HCT116 (cell line): Measurements from ENCODE around the gene PI4KA. TPM values are rescaled to one million over a fixed set of nuclear protein-coding genes. Genes with fewer than 3 reads are reported as not detected.

ENCODE experiments used
- ATAC-seq: fragments of 200-7000 bp; cut with Tn5 transposase; 2 replicates; pipeline ENCODE4 v1.9.1; 2020; ENCODE audit warnings: mild to moderate bottlenecking, moderate library complexity
- BruUV-seq: library from RNA; stranded (reverse); fragments of 400-500 nt; replicated peaks from 2 replicates; lab custom pipeline; 2021; lab: Mats Ljungman, UMichigan
- CTCF ChIA-PET: fragments of 300-600 bp; sonication (Branson Sonifier 250); formaldehyde crosslinking; loops from one replicate; lab custom pipeline; 2021; ENCODE audit warnings: antibody characterized with exemption; lab: Charles Lee
- POLR2A ChIA-PET: fragments of 300-600, 350-600 bp; sonication (Branson Sonifier 250); formaldehyde crosslinking; loops from one replicate; lab custom pipeline; 2021; ENCODE audit warnings: antibody characterized with exemption; lab: Charles Lee
- RAD21 ChIA-PET, 2 experiments: fragments of 300-600 bp; sonication (Branson Sonifier 250); formaldehyde crosslinking; loops; one replicate each; lab custom pipeline; 2023; ENCODE audit warnings: low total read pairs in 2 of 2; ENCODE audit not compliant: uncharacterized antibody in 2 of 2, unreplicated experiment in 2 of 2, low non-redundant PET in 1 of 2; lab: Charles Lee
- DNase-seq: peaks from one replicate; pipeline ENCODE4 v3.0.0-alpha.2; 2010; ENCODE audit warnings: low read depth, low spot score
- H2AFZ ChIP-seq: fragments of 200-600 bp; shearing (Covaris generic), sonication (generic); 2 replicates; pipeline ENCODE4 v1.6.1; 2017; ENCODE audit warnings: low read depth, mixed run types, mixed read lengths, antibody characterized with exemption, low read length; ENCODE audit not compliant: poor library complexity, severe bottlenecking
- H3K27ac ChIP-seq: 2 replicates; pipeline ENCODE4 v1.5.1; 2012; ENCODE audit warnings: low read depth, low read length
- H3K27me3 ChIP-seq: fragments of 200-600 bp; sonication (generic); 2 replicates; pipeline ENCODE4 v1.6.1; 2016; ENCODE audit warnings: mixed run types, low read length, mixed read lengths; ENCODE audit not compliant: insufficient read depth
- H3K36me3 ChIP-seq, 2 experiments: fragments of 200-500 bp in 1 of 2; fragments of 200-600 bp in 1 of 2; sonication (Bioruptor generic) in 1 of 2; sonication (generic) in 1 of 2; 2 replicates each; pipeline versions ENCODE4 v1.5.1 to v1.6.1; 2014 to 2016; ENCODE audit warnings: low read length in 2 of 2, inconsistent platforms in 1 of 2, mixed read lengths in 1 of 2, mixed run types in 1 of 2; ENCODE audit not compliant: insufficient read depth in 2 of 2, control insufficient read depth in 1 of 2
- H3K4me1 ChIP-seq, 2 experiments: fragments of 200-600 bp in 1 of 2; sonication (generic) in 1 of 2; 2 replicates each; pipeline versions ENCODE4 v1.5.1 to v1.6.1; 2012 to 2017; ENCODE audit warnings: low read length in 2 of 2, inconsistent platforms in 1 of 2, mild to moderate bottlenecking in 1 of 2, mixed read lengths in 1 of 2, mixed run types in 1 of 2, moderate library complexity in 1 of 2; ENCODE audit not compliant: insufficient read depth in 2 of 2, control insufficient read depth in 1 of 2
- H3K4me2 ChIP-seq: fragments of 200-600 bp; sonication (generic); 2 replicates; pipeline ENCODE4 v1.6.1; 2017; ENCODE audit warnings: mixed run types, low read length, mixed read lengths
- H3K4me3 ChIP-seq, 2 experiments: fragments of 200-600 bp in 1 of 2; sonication (generic) in 1 of 2; replicated peaks in 1 of 2; 2 replicates each; pipeline ENCODE4 v1.5.1; 2011 to 2016; ENCODE audit warnings: low read length in 2 of 2, control low read depth in 1 of 2, low read depth in 1 of 2, mild to moderate bottlenecking in 1 of 2, mixed read lengths in 1 of 2, mixed run types in 1 of 2
- H3K79me2 ChIP-seq: fragments of 200-600 bp; sonication (generic); 2 replicates; pipeline ENCODE4 v1.6.1; 2017; ENCODE audit warnings: mild to moderate bottlenecking, mixed run types, low read length, moderate library complexity, mixed read lengths; ENCODE audit not compliant: insufficient read depth
- H3K9ac ChIP-seq: fragments of 200-600 bp; sonication (generic); 2 replicates; pipeline ENCODE4 v1.6.1; 2016; ENCODE audit warnings: low read length, mixed read lengths
- H3K9me2 ChIP-seq: fragments of 200-600 bp; sonication (generic), shearing (Covaris generic); 2 replicates; pipeline ENCODE4 v1.6.1; 2017; ENCODE audit warnings: mixed run types, mild to moderate bottlenecking, moderate library complexity; ENCODE audit not compliant: insufficient read depth
- H3K9me3 ChIP-seq, 2 experiments: fragments of 200-500 bp in 1 of 2; fragments of 200-600 bp in 1 of 2; sonication (Bioruptor generic) in 1 of 2; sonication (generic) in 1 of 2; 2 replicates each; pipeline ENCODE4 v1.6.1; 2014 to 2017; ENCODE audit warnings: low read length in 2 of 2, mixed read lengths in 2 of 2, inconsistent platforms in 1 of 2, low read depth in 1 of 2, mild to moderate bottlenecking in 1 of 2, mixed run types in 1 of 2, moderate library complexity in 1 of 2; ENCODE audit not compliant: control insufficient read depth in 1 of 2, insufficient read depth in 1 of 2
- H4K20me1 ChIP-seq: fragments of 200-600 bp; sonication (generic), shearing (Covaris generic); 2 replicates; pipeline ENCODE4 v1.6.1; 2017; ENCODE audit warnings: mixed run types, mild to moderate bottlenecking, moderate library complexity; ENCODE audit not compliant: insufficient read depth
- CEBPB ChIP-seq: IDR thresholded peaks from 2 replicates; pipeline ENCODE4 v1.6.1; 2012; ENCODE audit warnings: low read depth
- ELF1 ChIP-seq: IDR thresholded peaks from 2 replicates; pipeline ENCODE4 v1.6.1; 2012; ENCODE audit warnings: low read depth, borderline replicate concordance
- EZH2 ChIP-seq: fragments of 200-600 bp; sonication (generic); IDR thresholded peaks from 2 replicates; pipeline ENCODE4 v1.6.1; 2017; ENCODE audit warnings: antibody characterized with exemption, mixed run types
- EZH2phosphoT487 ChIP-seq: fragments of 200-600 bp; IDR thresholded peaks from 2 replicates; pipeline ENCODE4 v1.6.1; 2018; ENCODE audit warnings: antibody characterized with exemption, borderline replicate concordance
- FOSL1 ChIP-seq: IDR thresholded peaks from 2 replicates; pipeline ENCODE4 v1.6.1; 2012; ENCODE audit warnings: low read depth
- JUND ChIP-seq: IDR thresholded peaks from 2 replicates; pipeline ENCODE4 v1.6.1; 2012
- POLR2A ChIP-seq: IDR thresholded peaks from 2 replicates; pipeline ENCODE4 v1.7.0; 2011; ENCODE audit warnings: borderline replicate concordance; ENCODE audit not compliant: insufficient read depth, insufficient read length; ENCODE audit errors: extremely low read depth
- POLR2AphosphoS5 ChIP-seq: IDR thresholded peaks from 2 replicates; pipeline ENCODE4 v1.6.1; 2011; ENCODE audit warnings: mild to moderate bottlenecking, low read depth, low read length, moderate library complexity
- RAD21 ChIP-seq: IDR thresholded peaks from 2 replicates; pipeline ENCODE4 v1.6.1; 2012; ENCODE audit warnings: low read depth, mild to moderate bottlenecking
- SIN3A ChIP-seq: IDR thresholded peaks from 2 replicates; pipeline ENCODE4 v1.6.1; 2012; ENCODE audit warnings: low read depth
- SRF ChIP-seq: IDR thresholded peaks from 2 replicates; pipeline ENCODE4 v1.6.1; 2012; ENCODE audit warnings: low read depth
- YY1 ChIP-seq: IDR thresholded peaks from 2 replicates; pipeline ENCODE4 v1.6.1; 2011; ENCODE audit warnings: low read length, low read depth, moderate library complexity, mild to moderate bottlenecking; ENCODE audit not compliant: insufficient replicate concordance; ENCODE audit errors: extremely low read depth
- ZNF274 ChIP-seq: fragments of 200-500 bp; sonication (Bioruptor generic); IDR thresholded peaks from 2 replicates; pipeline ENCODE4 v1.6.1; 2014; ENCODE audit warnings: mild to moderate bottlenecking, low read depth, low read length, inconsistent platforms
- intact Hi-C: fragments of 100-400 bp; cut with micrococcal nuclease; formaldehyde crosslinking; loops from 2 replicates; pipeline ENCODE4 v1.10.0; 2022
- total RNA-seq: library from RNA; stranded (reverse); gene quantifications from one replicate; pipeline ENCODE4 v1.2.1, GENCODE V29; 2021; ENCODE audit not compliant: unreplicated experiment
- TF ChIP-seq, protein P1 (sequence below): IDR thresholded peaks from 2 replicates; pipeline ENCODE4 v1.6.1; 2012
- TF ChIP-seq, protein P2 (sequence below): IDR thresholded peaks from 2 replicates; pipeline ENCODE4 v1.6.1; 2011; ENCODE audit warnings: mild to moderate bottlenecking, low read length, moderate library complexity; ENCODE audit not compliant: insufficient replicate concordance; ENCODE audit errors: extremely low read depth
- TF ChIP-seq, protein P3 (sequence below), 3 experiments: fragments of 200-600 bp in 1 of 3; sonication (generic) in 1 of 3; IDR thresholded peaks in 2 of 3; conservative IDR thresholded peaks in 1 of 3; 2 replicates each; pipeline ENCODE4 v1.5.1; 2012 to 2017; ENCODE audit warnings: low read depth in 2 of 3, low read length in 2 of 3, antibody characterized with exemption in 1 of 3, borderline replicate concordance in 1 of 3, control low read depth in 1 of 3, mild to moderate bottlenecking in 1 of 3, mixed read lengths in 1 of 3, mixed run types in 1 of 3, moderate library complexity in 1 of 3; ENCODE audit not compliant: insufficient read depth in 1 of 3

PI4KA gene
- total RNA-seq, 1 experiment from 2014 or later: 59.6 TPM

DNA sequence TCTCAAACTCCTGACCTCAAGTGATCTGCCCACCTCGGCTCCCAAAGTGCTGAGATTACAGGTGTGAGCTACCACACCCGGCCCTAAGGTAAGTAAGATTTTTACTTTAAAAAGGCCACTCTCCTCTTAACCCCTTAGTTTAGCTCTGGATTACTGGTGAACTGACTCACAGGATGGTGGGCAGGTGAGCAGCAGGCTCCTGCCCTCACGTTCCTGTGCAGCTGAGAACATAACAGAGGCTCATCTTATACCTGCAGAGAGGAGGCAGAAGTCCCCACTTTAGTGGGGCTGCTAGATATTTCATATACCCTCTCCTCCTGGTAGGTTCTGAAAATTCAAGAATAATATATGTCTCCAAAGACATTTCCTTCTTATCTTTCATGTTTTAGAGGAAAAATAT, 101.8 kb downstream of the PI4KA start:
- ChIA-PET POLR2A (no interaction called here), RAD21 (no interaction called here)
- H3K27ac ChIP-seq: no peak overlapping the region
- no peak for ATAC-seq
- H4K20me1 ChIP-seq: no peaks in the 10 kb centered on the region
- no peak overlapping the region for H3K4me2 ChIP-seq
- BruUV-seq: no TSS peak
- no peaks in the 10 kb centered on the region for H3K9me2 ChIP-seq
- H3K9ac ChIP-seq: no peak overlapping the region
- no peaks in the 10 kb centered on the region for H3K27me3 ChIP-seq
- intact Hi-C loops: no loop called here
- no peak overlapping the region for H2AFZ ChIP-seq
- no peaks in the 10 kb centered on the region for H3K79me2 ChIP-seq
- no peak overlapping the region for H3K4me3 ChIP-seq
- DNase-seq: no peak
- TF ChIP-seq SRF (no peak), EZH2phosphoT487 (no peak), POLR2AphosphoS5 (no peak)
- TF ChIP-seq, protein P1, sequence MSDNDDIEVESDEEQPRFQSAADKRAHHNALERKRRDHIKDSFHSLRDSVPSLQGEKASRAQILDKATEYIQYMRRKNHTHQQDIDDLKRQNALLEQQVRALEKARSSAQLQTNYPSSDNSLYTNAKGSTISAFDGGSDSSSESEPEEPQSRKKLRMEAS: no peak
- TF ChIP-seq, protein P2, sequence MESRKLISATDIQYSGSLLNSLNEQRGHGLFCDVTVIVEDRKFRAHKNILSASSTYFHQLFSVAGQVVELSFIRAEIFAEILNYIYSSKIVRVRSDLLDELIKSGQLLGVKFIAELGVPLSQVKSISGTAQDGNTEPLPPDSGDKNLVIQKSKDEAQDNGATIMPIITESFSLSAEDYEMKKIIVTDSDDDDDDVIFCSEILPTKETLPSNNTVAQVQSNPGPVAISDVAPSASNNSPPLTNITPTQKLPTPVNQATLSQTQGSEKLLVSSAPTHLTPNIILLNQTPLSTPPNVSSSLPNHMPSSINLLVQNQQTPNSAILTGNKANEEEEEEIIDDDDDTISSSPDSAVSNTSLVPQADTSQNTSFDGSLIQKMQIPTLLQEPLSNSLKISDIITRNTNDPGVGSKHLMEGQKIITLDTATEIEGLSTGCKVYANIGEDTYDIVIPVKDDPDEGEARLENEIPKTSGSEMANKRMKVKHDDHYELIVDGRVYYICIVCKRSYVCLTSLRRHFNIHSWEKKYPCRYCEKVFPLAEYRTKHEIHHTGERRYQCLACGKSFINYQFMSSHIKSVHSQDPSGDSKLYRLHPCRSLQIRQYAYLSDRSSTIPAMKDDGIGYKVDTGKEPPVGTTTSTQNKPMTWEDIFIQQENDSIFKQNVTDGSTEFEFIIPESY: no peak
- TF ChIP-seq, all 23 proteins: peak for 0
- CTCF ChIA-PET: no interaction called here
- Histone ChIP-seq H3K9me3 (no peaks in the 10 kb centered on the region), H3K4me1 (peaks cover 0 to 2% of the 10 kb centered on the region in 2 experiments; a peak in 1 of 4 replicates), H3K36me3 (peaks cover 0 to 4% of the 10 kb centered on the region in 2 experiments; a peak in 2 of 4 replicates)

DNA sequence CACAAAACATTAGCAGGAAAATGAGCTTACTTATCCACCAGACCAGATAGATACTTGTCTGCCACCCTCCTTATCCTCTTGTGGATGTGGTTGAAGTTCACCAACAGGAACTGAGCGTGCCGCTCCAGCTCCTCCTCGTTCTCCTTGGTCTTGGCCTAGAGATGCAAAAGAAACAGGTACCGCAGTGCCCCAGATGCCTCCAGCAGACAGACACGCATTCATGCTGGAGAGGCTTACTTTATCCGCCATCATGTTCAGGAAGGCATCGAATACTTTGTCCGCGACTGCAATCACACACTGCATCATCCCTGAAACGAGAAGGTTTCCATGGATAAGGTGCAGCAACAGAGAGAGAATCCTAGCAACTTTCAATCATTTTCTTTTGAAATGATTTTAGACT, 105.7 kb downstream of the PI4KA start:
- intact Hi-C loops: no loop called here
- Histone ChIP-seq H3K27ac (no peak overlapping the region), H3K4me3 (no peak overlapping the region), H4K20me1 (no peaks in the 10 kb centered on the region), H3K9ac (no peak overlapping the region), H3K27me3 (no peaks in the 10 kb centered on the region), H2AFZ (no peak overlapping the region), H3K4me1 (no peaks in the 10 kb centered on the region), H3K36me3 (peaks cover 0 to 4% of the 10 kb centered on the region in 2 experiments; a peak in 2 of 4 replicates), H3K4me2 (no peak overlapping the region), H3K79me2 (no peaks in the 10 kb centered on the region), H3K9me3 (no peaks in the 10 kb centered on the region), H3K9me2 (no peaks in the 10 kb centered on the region)
- RAD21 ChIA-PET: no interaction called here
- POLR2A ChIA-PET: no interaction called here
- ATAC-seq (no peak), DNase-seq (no peak)
- CTCF ChIA-PET: interaction anchor here (0.6 kb wide), 1 partner anchor 122 kb away, joined by 4 read pairs; no protein-coding TSS in a partner anchor
- no TSS peak for BruUV-seq
- TF ChIP-seq JUND: no peak
- TF ChIP-seq SRF: no peak
- no peak for TF ChIP-seq CEBPB
- TF ChIP-seq FOSL1: no peak
- TF ChIP-seq, protein P3, sequence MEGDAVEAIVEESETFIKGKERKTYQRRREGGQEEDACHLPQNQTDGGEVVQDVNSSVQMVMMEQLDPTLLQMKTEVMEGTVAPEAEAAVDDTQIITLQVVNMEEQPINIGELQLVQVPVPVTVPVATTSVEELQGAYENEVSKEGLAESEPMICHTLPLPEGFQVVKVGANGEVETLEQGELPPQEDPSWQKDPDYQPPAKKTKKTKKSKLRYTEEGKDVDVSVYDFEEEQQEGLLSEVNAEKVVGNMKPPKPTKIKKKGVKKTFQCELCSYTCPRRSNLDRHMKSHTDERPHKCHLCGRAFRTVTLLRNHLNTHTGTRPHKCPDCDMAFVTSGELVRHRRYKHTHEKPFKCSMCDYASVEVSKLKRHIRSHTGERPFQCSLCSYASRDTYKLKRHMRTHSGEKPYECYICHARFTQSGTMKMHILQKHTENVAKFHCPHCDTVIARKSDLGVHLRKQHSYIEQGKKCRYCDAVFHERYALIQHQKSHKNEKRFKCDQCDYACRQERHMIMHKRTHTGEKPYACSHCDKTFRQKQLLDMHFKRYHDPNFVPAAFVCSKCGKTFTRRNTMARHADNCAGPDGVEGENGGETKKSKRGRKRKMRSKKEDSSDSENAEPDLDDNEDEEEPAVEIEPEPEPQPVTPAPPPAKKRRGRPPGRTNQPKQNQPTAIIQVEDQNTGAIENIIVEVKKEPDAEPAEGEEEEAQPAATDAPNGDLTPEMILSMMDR (IDR thresholded peaks at IDR 0.05 in 2 of 3, conservative IDR thresholded peaks at IDR 0.05 in 1 of 3; ENCODE audit: borderline replicate concordance in 1 of 3, insufficient read depth in 1 of 3, low read depth in 2 of 3, low read length in 2 of 3): no peak
- no peak for TF ChIP-seq YY1
- TF ChIP-seq ZNF274: no peak
- no peak for TF ChIP-seq POLR2A
- TF ChIP-seq EZH2: no peak
- TF ChIP-seq SIN3A: no peak
- TF ChIP-seq ELF1: no peak
- TF ChIP-seq RAD21: no peak
